NCI-H1092 treated with DMSO at 0.1 percent for 48 hours (cell line): Measurements from ENCODE around the gene G6PC3.

Experiments
- DNase-seq: peaks from one replicate; lab custom pipeline; 2025; lab: John Stamatoyannopoulos, UW

The G6PC3 gene

DNA sequence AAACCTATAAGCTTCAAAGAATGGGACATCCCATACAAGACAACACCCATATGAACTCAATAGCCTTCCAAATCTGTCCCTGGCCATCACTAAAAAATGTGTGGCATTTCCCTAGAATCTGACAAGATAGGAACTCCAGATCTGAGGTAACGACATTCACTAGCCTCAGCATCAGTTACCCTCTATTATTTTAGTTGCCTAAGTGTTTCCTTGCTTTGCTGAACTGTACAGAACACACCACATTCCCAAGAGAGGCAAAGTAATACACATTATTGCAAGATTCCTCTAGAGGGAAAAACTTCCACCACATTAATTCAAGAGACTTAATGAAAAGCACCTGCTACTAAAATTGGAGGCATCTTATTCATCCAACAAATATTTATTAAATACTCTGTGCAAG lies 9.1 kb upstream of the G6PC3 start:
- no peak for DNase-seq

DNA sequence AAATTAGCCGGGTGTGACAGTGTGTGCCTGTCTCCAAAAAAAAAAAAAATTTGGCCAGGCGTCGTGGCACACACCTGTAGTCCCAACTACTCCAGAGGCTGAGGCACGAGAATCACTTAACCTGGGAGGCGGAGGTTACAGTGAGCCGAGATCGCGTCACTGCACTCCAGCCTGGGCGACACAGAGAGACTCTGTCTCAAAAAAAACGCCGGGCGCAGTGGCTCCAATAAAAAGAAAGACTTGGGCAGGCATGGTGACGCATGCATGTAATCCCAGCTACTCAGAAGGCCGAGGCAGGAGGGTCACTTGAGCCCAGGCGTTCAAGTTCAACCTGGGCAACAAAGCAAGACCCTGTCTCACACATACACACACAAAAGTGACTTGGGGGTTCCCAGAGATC lies 7.7 kb upstream of the G6PC3 start:
- DNase-seq = no peak

DNA sequence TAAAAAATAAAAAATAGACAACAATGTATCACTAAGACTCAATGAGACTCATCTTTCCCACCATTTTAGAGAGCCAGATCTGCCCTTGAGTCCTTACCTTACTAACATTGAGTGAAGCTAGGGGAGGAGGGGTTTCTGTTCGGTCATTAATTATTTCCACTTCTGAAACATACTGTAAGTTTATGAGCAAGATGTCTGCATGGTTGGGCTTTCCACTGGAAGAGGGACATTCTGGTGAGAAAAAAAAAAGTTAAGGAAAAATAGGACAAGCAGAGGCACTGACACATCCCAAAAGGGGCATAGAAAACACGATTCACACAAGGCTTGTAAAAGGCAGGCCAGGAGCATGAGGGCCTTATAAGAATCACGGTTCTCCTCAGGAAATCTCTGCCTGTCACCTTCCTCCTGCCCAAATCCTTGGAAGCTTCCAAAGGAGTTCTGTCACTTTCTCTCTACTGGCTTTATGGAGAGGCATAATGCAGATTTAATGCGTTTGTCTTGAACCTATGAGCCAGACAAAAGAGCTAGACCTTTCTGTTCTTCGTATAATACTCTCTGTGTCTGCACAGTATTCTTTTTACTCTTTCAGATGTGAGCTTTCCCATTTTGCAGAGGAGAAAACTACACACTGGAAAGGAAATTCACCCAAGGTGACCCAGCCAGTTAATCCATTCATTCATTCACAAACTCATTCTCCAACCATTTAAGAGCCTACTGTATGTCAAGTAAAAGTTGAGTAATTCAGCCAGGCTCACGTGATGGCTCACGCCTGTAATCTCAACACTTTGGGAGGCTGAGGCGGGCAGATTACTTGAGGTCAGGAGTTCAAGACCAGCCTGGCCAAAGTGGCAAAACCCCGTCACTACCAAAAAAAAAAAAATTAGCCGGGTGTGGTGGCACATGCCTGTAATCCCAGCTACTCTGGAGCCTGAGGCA lies 6.6 kb upstream of the G6PC3 start:
- DNase-seq = no peak

DNA sequence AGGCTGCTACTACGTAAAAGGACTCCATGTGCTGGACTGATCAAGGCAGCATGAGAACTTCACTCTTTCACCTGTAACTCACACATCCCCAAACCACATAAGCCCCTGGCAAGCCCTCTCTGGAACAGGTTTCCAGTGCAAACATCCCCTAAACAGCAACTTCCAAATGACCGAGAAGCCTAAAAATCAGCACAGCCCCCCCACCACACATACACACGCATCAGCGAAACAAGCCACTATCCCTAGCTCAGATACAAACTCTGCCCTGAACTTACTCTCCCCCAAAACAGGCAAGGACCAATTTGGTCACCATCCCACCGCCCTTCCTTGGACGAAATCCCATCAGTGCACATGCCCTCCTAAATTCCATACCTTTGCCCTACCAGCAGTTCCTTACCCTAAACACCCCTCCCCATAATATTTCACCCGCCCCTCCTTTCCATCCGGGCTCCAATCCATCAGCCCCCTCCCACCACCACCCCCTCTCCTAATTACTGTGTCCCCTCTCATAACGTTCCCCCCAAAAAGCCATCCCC lies 4.8 kb upstream of the G6PC3 start:
- DNase-seq = no peak

DNA sequence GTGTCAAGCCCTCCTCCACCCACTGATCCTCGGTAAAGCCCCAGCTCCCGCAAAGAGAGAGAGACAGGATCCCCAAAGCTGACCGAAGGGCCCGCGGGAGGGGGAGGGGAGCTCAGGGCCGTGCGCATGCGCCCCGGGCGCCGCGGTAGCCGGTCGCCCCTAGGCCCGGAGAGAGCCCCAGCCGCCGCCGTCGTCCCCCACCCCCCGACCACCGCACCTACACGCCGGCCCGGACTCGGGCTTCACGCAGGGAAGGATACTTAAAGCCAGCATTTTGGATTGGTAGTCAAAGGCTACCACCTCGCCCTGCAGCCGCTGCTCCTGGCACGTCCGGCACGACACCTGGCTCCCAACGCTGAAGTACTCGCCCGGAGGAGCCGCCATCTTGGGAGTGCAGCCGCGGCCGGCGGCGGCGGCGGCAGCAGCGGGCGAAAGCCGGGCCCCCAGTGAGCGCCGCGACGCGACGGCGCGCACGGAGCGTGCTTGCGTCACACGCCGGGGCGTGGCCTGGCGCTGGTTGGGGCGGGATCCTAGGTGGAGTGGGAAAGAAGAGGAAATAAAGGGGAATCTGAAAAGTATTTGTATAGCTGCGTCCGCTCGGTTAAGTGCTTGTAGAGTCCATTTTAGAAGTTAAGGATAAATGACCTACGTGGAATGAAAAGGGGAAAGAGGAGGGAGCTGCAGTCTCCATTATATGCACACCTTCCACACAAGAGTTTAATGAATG lies 4.2 kb upstream of the G6PC3 start, which contains the start of gene LSM12:
TSS of gene LSM12 (minus strand) at position 468 of the 727 bp plus-strand sequence. CDS start at position 384, 84 bp downstream.
- DNase-seq = peak; percentile 93

DNA sequence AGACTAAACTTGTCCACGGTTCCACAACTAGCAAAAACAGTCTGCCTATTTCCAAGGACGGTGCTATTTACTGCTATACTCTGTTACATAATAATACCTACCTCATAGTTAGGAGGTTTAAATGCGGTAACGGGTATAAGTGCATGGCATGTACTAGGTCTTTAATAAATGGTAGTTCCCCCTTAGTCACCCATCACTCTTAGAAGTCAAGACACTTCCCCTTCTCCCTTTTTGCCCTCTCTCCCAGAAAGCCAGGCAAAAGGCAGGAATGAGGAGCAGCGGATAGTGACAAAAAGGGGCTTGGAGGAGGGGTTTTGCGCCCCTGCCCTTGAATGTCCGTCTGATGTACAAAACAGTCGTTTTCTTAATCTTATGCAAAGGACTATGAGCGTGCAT lies 3.0 kb upstream of the G6PC3 start:
- no peak for DNase-seq

DNA sequence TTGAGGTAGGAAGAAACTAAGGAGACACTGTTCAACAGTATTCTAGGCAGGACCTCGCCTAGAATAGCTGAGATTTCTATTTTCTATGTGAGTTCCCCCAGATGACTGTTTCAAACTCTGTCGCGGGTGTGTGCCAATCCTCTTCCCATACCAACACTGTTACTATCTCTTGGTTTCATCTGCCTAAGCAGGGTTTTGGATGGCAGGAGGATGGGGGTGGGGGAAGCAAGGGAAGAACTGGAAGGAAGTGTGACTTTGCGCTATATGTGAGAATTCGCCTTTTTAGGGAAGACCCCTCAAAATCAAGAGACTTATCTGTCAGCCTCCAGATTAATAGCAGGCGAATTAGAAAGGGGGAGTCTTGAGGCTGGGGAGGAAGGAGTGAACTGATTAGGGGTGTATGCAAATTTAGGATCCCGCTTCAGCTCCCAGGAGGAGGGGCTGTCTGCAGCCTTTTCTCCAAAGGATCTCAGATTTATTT lies 521 bp upstream of the G6PC3 start:
- no peak for DNase-seq

DNA sequence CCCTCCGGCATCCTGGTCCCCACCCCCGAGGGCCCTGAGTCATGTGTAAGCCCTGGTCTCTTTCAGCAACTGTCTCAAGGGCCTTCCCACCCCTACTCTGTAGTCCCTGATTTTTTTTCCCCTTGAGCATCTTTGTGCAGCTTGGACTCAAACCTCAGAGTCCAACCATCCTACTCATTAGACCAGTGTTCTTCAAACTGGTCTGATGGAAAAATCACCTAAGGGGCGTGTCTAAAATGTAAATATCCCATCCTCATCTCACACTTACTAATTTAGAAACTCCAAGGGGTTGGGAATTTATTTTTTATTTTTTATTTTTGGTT lies 624 bp downstream of the G6PC3 start:
- DNase-seq = no peak

DNA sequence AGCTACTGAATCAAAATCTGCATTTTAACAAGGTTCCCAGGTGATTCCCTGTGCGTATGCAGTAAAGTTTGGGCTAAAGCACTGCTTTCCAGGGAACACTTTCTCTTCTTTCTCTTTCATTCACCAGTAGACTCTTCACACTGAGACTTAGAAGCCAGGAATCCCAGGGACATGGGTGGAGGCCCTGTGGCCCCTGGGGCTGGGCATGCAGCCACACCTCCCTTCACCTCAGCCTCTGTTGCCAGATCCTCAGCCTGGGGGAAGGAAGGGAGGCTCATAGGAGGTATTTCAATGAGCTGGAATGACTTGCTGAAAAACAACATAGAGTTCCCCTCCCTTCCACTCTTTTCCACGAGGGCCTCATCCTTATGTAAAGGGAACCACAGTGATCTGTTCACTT lies 1.2 kb downstream of the G6PC3 start:
- DNase-seq = no peak

DNA sequence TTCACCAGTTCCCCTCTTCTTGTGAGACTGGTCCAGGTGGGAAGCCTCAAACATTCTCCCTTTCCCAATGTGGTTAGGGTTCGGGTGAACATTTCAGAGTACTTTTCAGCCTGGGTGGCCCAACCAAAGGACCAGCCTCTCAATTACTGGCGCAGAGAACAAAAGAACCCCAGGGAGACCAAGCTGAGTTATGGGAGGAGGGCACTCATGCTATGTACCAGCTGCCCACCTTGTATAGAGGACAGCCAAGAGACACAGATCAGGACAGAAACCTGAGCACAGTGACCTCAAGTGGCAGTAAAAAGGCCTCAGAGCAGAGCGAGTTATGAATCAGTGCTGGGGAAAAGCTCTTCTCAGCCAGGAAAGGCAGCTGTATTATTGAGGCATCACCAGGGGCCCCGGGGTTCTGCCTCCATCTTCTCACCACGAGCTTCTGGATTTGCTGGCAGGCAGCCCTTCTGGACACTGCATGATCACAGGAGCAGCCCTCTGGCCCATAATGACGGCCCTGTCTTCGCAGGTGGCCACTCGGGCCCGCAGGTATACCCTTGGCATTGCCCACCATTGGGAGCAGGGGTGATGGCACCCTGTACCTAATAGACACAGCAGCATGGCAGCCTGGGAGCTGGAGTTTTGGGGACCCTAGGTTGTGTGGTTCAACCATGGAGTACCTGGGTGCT lies 3.8 kb downstream of the G6PC3 start:
- DNase-seq = peak; percentile 85

DNA sequence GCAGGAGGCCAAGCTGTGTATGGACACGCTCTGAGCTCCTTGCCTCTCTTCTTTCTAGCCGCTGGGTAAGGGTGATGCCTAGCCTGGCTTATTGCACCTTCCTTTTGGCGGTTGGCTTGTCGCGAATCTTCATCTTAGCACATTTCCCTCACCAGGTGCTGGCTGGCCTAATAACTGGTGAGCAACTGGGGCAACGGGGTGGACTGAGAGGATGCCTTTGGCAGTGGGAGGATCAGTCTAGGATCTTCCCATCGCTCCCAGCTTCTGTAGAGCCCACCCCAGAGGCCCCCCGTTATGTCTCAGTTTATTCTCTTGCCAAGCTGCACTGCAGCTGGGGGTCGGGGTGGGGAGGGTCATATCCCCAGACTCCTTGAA lies 4.4 kb downstream of the G6PC3 start:
- DNase-seq = no peak

DNA sequence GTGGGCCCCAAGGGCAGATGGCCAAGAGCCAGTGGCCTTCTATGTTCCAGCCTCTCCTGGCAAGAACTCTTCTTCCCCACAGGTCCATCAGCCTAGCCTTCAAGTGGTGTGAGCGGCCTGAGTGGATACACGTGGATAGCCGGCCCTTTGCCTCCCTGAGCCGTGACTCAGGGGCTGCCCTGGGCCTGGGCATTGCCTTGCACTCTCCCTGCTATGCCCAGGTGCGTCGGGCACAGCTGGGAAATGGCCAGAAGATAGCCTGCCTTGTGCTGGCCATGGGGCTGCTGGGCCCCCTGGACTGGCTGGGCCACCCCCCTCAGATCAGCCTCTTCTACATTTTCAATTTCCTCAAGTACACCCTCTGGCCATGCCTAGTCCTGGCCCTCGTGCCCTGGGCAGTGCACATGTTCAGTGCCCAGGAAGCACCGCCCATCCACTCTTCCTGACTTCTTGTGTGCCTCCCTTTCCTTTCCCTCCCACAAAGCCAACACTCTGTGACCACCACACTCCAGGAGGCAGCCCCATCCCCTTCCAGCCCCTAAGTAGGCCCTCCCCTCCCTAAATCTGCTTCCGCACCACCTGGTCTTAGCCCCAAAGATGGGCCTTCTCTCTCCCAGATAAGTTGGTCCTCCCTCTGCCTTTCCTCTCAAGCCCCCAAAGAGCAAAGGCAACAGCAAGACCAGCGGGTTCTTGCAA lies 5.2 kb downstream of the G6PC3 start:
- DNase-seq = no peak

DNA sequence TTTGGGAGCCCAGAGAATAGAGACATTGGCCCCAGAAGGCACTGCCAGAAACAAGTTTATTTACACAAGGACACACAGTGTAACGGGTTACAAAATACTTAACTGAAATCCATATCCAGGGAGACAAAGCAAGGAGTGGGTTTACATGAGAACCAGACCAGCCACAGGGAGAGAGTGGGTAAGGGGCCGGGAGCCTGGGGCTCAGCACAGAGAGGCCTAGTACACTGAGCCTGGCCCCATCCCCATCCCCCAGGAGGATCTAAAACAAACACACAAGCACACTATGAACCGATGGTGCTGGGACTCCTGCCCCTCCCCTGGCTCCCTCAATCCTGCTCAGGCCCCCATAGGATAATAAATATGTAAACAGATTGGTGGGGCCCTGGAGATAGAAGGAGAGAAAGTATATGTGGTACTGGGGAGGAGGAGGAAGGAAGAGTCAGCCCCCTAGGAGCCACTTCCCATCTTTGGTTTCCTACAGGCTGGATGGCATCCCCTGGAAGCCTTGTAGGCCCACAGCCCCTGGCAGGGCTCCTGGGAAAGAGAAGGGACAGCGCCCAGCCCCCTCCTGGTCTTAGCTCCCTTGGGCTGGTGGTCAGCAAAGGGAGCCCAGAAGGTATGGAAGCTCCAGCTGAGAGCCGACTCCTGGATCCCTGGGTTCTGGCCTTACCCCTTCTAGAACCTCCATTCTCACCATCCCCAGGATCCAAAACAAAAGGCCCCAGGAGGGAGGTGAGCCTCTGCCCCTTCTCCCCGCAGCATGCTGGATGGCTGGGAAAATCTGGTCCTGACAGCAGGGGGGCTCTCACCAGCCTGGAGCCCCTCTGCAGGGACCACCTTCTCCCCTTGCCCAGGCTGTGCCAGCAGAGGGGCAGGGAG lies 6.4 kb downstream of the G6PC3 start:
- no peak for DNase-seq

DNA sequence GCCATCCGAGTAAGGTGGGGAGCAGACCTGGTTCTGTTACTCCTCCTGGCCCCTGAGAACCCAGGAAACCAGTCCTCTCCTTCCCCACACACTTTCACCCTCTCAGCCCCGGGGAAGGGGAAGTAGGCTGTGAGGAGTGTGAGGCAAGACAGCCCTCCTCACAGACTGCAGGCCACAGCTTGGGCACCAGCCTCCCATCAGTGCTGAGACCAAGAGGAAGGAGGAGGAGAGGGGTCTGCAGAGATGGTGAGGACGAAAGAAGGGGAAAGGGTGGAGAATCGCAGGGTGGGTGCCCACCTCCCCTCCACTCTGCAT lies 7.0 kb downstream of the G6PC3 start:
- DNase-seq = no peak

DNA sequence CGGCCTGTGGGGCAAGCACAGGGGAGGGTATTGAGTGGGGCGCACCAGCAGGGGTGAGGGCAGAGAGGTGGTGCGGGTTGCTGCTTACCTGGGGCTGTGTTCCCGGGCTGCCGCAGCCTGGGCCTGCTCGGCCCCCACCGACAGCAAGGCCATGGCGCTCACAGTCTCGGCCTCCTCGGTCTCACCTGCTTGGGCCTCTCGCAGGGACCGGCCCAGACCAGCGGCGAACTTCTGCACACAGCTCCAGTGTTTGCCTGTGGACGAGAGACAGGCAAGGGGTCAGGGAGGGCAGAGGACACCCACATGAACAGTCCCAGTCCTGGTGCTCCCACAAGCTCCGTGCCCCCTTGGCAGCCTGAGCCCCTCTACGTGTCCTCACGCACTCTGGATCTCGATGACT lies 7.9 kb downstream of the G6PC3 start:
- no peak for DNase-seq

DNA sequence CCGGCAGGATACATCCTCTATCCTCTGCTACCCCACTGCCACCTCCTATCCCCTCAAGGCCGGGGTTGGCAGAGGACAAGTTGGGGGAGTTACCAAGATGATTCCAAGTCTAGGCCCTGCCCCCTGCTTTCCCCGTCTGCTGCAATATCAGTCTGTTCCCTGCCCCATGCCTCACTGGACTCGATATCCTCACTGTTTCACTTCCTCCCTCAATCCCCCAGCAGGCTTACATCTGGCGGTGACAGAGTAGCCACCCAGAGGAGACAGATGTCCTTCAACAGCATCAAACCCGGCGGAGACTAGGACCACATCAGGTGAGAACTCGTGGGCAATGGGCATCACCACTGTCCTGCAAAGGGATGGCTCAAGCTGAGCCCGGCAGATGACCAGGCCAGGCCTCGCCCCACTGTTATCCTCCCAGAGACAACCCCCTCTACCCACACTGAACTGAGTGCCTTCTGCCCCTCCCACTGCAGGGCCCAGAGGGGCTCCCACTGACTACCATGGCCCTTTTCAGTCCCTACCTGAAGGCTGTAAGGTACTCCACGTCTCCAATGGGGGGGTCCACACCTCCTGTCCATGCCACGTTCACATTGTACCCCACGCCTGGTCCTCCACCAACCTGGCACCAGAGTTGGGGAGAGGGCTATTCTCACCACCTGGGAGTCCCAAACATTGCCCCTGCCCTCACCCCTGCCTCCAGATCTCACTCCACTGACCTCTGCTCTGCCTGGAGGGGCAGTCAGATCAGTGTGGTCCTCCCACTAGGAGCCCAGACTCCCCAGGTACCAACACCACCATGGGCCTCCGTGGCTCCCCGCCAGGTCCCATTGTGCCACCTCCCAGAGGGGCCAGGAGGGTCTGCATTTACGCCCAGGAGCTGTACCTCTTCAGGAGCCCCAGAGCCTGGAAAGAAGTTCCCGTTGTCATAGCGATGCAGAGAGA lies 9.6 kb downstream of the G6PC3 start:
- DNase-seq = no peak

DNA sequence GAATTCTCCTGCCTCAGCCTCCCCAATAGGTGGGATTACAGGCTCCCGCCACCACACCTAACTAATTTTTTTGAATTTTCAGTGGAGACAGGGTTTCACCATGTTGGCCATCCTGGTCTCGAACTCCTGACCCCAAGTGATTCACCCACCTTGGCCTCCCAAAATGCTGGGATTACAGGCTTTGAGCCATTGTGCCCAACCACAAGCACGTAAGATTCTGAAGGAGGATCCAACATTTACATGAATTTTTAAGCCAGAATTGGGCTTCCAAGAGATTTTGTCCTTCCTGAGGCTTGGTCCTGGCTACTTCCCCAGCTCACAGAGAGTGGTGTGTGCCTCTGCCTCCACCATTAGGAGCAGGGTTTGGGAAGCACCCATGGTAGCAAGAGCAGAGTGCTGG lies 11.1 kb downstream of the G6PC3 start:
- DNase-seq = no peak

DNA sequence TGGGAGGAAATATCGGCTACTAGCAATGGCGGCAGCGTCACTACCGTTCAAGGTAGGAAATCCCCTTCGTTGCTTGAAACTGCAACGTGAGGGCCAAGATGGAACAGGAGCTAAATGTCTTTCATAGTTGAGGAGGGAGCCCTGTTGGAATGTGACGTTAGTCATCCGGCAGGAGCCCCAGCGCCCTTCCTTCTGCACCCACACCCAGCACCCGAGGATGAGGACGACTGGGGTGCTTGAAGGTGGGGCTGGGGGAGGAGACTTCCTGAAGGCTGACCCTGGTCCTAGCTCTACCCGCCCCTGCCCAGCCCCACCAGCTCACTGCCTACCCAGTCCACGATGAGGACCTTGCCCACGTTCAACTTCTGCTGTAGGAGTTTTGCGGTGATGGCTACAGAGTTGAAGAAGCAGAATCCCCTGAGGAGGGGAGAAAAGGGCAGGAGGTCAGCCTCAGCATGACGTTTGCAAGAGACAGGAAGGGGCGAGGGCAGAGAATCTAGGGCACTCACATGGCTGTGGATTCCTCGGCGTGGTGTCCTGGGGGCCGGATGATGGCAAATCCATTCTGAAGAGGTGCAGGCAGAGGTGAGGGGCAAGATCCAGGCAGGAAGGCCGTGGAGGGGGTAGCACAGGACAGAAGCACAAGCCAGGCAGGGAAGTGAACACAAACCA lies 11.9 kb downstream of the G6PC3 start:
- no peak for DNase-seq

DNA sequence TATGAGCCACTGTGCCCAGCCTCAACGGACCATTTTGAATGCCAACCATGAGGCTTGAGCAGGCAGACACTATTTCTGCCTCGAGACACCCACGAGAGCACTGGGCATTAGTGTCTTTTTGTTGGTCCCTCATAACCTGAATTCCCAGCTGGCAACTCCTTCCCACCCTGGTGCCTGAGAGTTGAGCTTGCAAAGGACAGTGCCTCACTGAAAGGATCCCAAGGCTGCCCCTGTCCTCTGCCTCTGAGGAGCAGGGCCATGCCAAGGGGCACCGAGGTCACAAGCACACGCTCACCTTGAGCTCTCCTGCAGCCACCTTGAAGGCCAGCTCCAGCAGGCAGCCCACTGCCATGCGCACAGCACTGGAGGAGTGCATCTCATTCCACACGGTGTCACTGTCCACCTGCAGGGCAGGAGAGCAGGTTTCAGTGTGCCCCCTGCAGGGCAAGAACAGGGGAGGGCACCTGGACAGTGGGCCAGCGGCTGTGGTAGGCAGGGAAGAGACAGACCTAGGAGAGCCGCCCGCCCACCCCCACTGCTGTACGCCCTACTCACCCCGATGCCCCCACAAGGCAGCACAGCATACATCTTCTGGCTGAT lies 12.8 kb downstream of the G6PC3 start:
- no peak for DNase-seq
